Sigmoid colon (tissue), 7 donors: Measurements from ENCODE around the gene PPT2. TPM values are rescaled to one million over a fixed set of nuclear protein-coding genes. Genes with fewer than 3 reads are reported as not detected.

Source experiments
- DNase-seq: peaks from one replicate; pipeline ENCODE4 v3.0.0-alpha.2; 2019
- H3K27ac ChIP-seq, 4 donors: fragments of 200-600 bp; sonication (generic); one replicate each; pipeline ENCODE4 v1.5.1; 2016 to 2019; ENCODE audit warnings: mild to moderate bottlenecking in 1 of 4
- H3K27me3 ChIP-seq, 3 donors: fragments of 200-600 bp; sonication (generic); one replicate each; pipeline ENCODE4 v1.5.1; 2019; ENCODE audit warnings: mild to moderate bottlenecking in 1 of 3
- H3K36me3 ChIP-seq, 4 donors: fragments of 200-600 bp; sonication (generic); one replicate each; pipeline ENCODE4 v1.5.1; 2016 to 2019
- H3K4me1 ChIP-seq, 4 donors: fragments of 200-600 bp; sonication (generic); one replicate each; pipeline ENCODE4 v1.5.1; 2017 to 2019
- H3K4me3 ChIP-seq, 4 donors: fragments of 200-600 bp; sonication (generic); one replicate each; pipeline ENCODE4 v1.5.1; 2017 to 2019; ENCODE audit warnings: mild to moderate bottlenecking in 2 of 4, moderate library complexity in 1 of 4
- H3K9me3 ChIP-seq, 4 donors: fragments of 200-600 bp in 3 of 4; sonication (generic) in 3 of 4; one replicate each; pipeline versions ENCODE4 v1.5.1 to v1.6.1; 2013 to 2019
- CTCF ChIP-seq, 4 experiments: fragments of 450-650 bp in 3 of 4; fragments of 200-600 bp in 1 of 4; IDR thresholded peaks; one replicate each; pipeline ENCODE4 v1.5.1; 2016 to 2019; ENCODE audit warnings: antibody characterized with exemption in 4 of 4, mild to moderate bottlenecking in 3 of 4, moderate library complexity in 2 of 4
- EP300 ChIP-seq, 4 donors: sonication (generic); formaldehyde crosslinking; IDR thresholded peaks; one replicate each; pipeline ENCODE4 v1.6.1; 2017; ENCODE audit warnings: antibody characterized with exemption in 4 of 4
- POLR2A ChIP-seq, 2 donors: fragments of 450-650 bp; IDR thresholded peaks; one replicate each; pipeline ENCODE4 v1.6.1; 2016; ENCODE audit warnings: antibody characterized with exemption in 2 of 2, mild to moderate bottlenecking in 2 of 2, moderate library complexity in 2 of 2
- POLR2AphosphoS5 ChIP-seq, 4 donors: sonication (generic); formaldehyde crosslinking; IDR thresholded peaks; one replicate each; pipeline ENCODE4 v1.6.1; 2017; ENCODE audit warnings: antibody characterized with exemption in 4 of 4
- WGBS, 2 donors: extraction: QIAGEN DNeasy Blood & Tissue Kit; methylation state at CpG; one replicate each; pipeline ENCODE4 v1.1.7; 2013; 5-methylcytosine and 5-hydroxymethylcytosine counted together
- intact Hi-C: fragments of 100-400 bp; cut with DNase I; formaldehyde crosslinking; loops from one replicate; pipeline ENCODE4 v1.15.1; 2023
- polyA plus RNA-seq, 3 donors: library from polyadenylated mRNA; stranded (reverse); fragments of 200-250 nt; gene quantifications; one replicate each; pipeline ENCODE4 v1.2.3, GENCODE V29; 2013
- total RNA-seq, 4 donors: library from RNA; depleted of rRNA; stranded (reverse); fragments of >200 nt; gene quantifications; one replicate each; pipeline ENCODE4 v1.1.0, GENCODE V29; 2016
- donor health status: healthy with polysubstance abuse.
- donor health status: Bipolar disorder and iron deficiency.
- donor health status: healthy.

Gene PPT2
- total and polyA plus RNA-seq, 7 donors, result 3.0 to 126 (median 15.5) TPM

- H3K27me3 ChIP-seq, result no peaks in the 10 kb centered on the region
- H3K9me3 ChIP-seq, result no peaks in the 10 kb centered on the region
- H3K36me3 ChIP-seq, result peaks cover 27 to 61% (median 29%) of the 10 kb centered on the region in 4 donors
- H3K27ac ChIP-seq, result no peak overlapping the region
- no peak for TF ChIP-seq CTCF (IDR thresholded peaks at IDR 0.05)
- no peak for TF ChIP-seq POLR2A (IDR thresholded peaks at IDR 0.05)
- no peak for TF ChIP-seq POLR2AphosphoS5 (IDR thresholded peaks at IDR 0.05)
- no peak for TF ChIP-seq EP300 (IDR thresholded peaks at IDR 0.05)
- 94 to 96% methylated on average over 11 of the region's 11 CpGs for WGBS, 2 donors
- H3K4me1 ChIP-seq, result peaks cover 0 to 31% (median 13%) of the 10 kb centered on the region in 4 donors
- DNase-seq, result no peak
- H3K4me3 ChIP-seq, result no peak overlapping the region
- intact Hi-C loops, result loop anchor here (10.0 kb wide), 1 partner anchor 345 kb away; the partner anchor contains the start of gene HSPA1B
These were observed 16.4 kb downstream of the PPT2 start for GRCh38 chr6:32170294-32170693.

GRCh38 chr6:32171234-32171633, 17.3 kb downstream of the PPT2 start:
- TF ChIP-seq EP300 (IDR thresholded peaks at IDR 0.05), result no peak
- no peak for TF ChIP-seq POLR2A (IDR thresholded peaks at IDR 0.05)
- no peak for TF ChIP-seq POLR2AphosphoS5 (IDR thresholded peaks at IDR 0.05)
- no peak for TF ChIP-seq CTCF (IDR thresholded peaks at IDR 0.05)
- H3K27me3 ChIP-seq, result no peaks in the 10 kb centered on the region
- H3K27ac ChIP-seq, result no peak overlapping the region
- intact Hi-C loops, result loop anchor here (10.0 kb wide), 1 partner anchor 346 kb away; the partner anchor contains the start of gene HSPA1B
- H3K4me3 ChIP-seq, result no peak overlapping the region
- peaks cover 22 to 51% (median 26%) of the 10 kb centered on the region in 4 donors for H3K36me3 ChIP-seq
- 96 to 97% methylated on average over 6 of the region's 6 CpGs for WGBS, 2 donors
- H3K4me1 ChIP-seq, result peaks cover 0 to 32% (median 18%) of the 10 kb centered on the region in 4 donors
- H3K9me3 ChIP-seq, result no peaks in the 10 kb centered on the region
- no peak for DNase-seq

- intact Hi-C loops, result loop anchor here (10.0 kb wide), 1 partner anchor 348 kb away; the partner anchor contains the start of gene HSPA1B
- Histone ChIP-seq H3K36me3 (peaks cover 7 to 32% (median 18%) of the 10 kb centered on the region in 4 donors), H3K9me3 (no peaks in the 10 kb centered on the region), H3K27me3 (no peaks in the 10 kb centered on the region), H3K4me3 (no peak overlapping the region), H3K27ac (peak overlapping the region in 1 of 4 donors; percentile 15), H3K4me1 (peaks cover 0 to 40% (median 28%) of the 10 kb centered on the region in 4 donors)
- WGBS, 2 donors, result 72 to 86% methylated on average over 4 of the region's 4 CpGs
- DNase-seq, result no peak
- TF ChIP-seq EP300 (IDR thresholded peaks at IDR 0.05) (no peak), POLR2AphosphoS5 (IDR thresholded peaks at IDR 0.05) (no peak), CTCF (IDR thresholded peaks at IDR 0.05) (no peak), POLR2A (IDR thresholded peaks at IDR 0.05) (no peak)
These were observed 19.2 kb downstream of the PPT2 start for GRCh38 chr6:32173051-32173727.

GRCh38 chr6:32174416-32174815, 20.5 kb downstream of the PPT2 start:
- 93 to 94% methylated on average over 1 of the region's 1 CpG for WGBS, 2 donors
- H3K4me3 ChIP-seq, result no peak overlapping the region
- no peak for DNase-seq
- peaks cover 0 to 20% (median 13%) of the 10 kb centered on the region in 4 donors for H3K36me3 ChIP-seq
- H3K27ac ChIP-seq, result peak overlapping the region in 1 of 4 donors; percentile 96
- intact Hi-C loops, result loop anchor here (10.0 kb wide), 1 partner anchor 350 kb away; the partner anchor contains the start of gene HSPA1B
- no peaks in the 10 kb centered on the region for H3K9me3 ChIP-seq
- H3K4me1 ChIP-seq, result peaks cover 0 to 48% (median 35%) of the 10 kb centered on the region in 4 donors
- H3K27me3 ChIP-seq, result no peaks in the 10 kb centered on the region
- no peak for TF ChIP-seq CTCF (IDR thresholded peaks at IDR 0.05)
- no peak for TF ChIP-seq POLR2A (IDR thresholded peaks at IDR 0.05)
- no peak for TF ChIP-seq EP300 (IDR thresholded peaks at IDR 0.05)
- TF ChIP-seq POLR2AphosphoS5 (IDR thresholded peaks at IDR 0.05), result no peak
